HG02610 (cell line): Measurements from ENCODE around the gene KAT2A.
A peak's percentile ranks its signal among the peaks of the same experiment; 100 is the strongest.

Experiments
- ATAC-seq: cut with Tn5 transposase; IDR thresholded peaks from one replicate; pipeline ENCODE4 v1.9.1; 2021; ENCODE audit warnings: mild to moderate bottlenecking, moderate library complexity; ENCODE audit not compliant: unreplicated experiment

The KAT2A gene

GRCh38 chr17:42116705-42117396 is 4.3 kb downstream of the KAT2A start:
- no peak for ATAC-seq

GRCh38 chr17:42114118-42114517 is 7.0 kb downstream of the KAT2A start:
- no peak for ATAC-seq

- ATAC-seq, result no peak
Observed at GRCh38 chr17:42113293-42114069, 7.7 kb downstream of the KAT2A start.

GRCh38 chr17:42112552-42113176 is 8.5 kb downstream of the KAT2A start, which contains the start of gene DHX58:
Gene DHX58 (minus strand): TSS chr17:42112714. CDS start chr17:42111892, 822 bp downstream.
- ATAC-seq, result peak; percentile 62

- no peak for ATAC-seq
Observed at GRCh38 chr17:42111871-42112551, 9.2 kb downstream of the KAT2A start.

GRCh38 chr17:42111265-42111636 is 9.9 kb downstream of the KAT2A start:
- ATAC-seq, result no peak

- ATAC-seq, result no peak
Observed at GRCh38 chr17:42110301-42111264, 10.6 kb downstream of the KAT2A start.

GRCh38 chr17:42109086-42109485 is 12.1 kb downstream of the KAT2A start:
- no peak for ATAC-seq

GRCh38 chr17:42107597-42108576 is 13.3 kb downstream of the KAT2A start:
- peak; percentile 75 for ATAC-seq

- no peak for ATAC-seq
Observed at GRCh38 chr17:42107124-42107523, 14.0 kb downstream of the KAT2A start.

- no peak for ATAC-seq
Observed at GRCh38 chr17:42106009-42106408, 15.2 kb downstream of the KAT2A start.

GRCh38 chr17:42104264-42104663 is 16.9 kb downstream of the KAT2A start:
- no peak for ATAC-seq

- no peak for ATAC-seq
Observed at GRCh38 chr17:42103221-42103954, 17.8 kb downstream of the KAT2A start.

GRCh38 chr17:42101513-42102292 is 19.5 kb downstream of the KAT2A start:
- no peak for ATAC-seq

GRCh38 chr17:42098730-42099399 is 22.3 kb downstream of the KAT2A start:
- ATAC-seq, result no peak

GRCh38 chr17:42097691-42098631 is 23.2 kb downstream of the KAT2A start, which contains the start of gene ZNF385C:
Gene ZNF385C (minus strand): TSS chr17:42098473. CDS start chr17:42063056, 35,417 bp downstream.
- no peak for ATAC-seq
